Endothelial cell of umbilical vein (primary cell): ENCODE data around the gene EPS15.

ENCODE experiments used
- CTCF ChIP-seq, 2 donors: IDR thresholded peaks; 1 replicate in 1 of 2; 2 replicates in 1 of 2; pipeline ENCODE4 v1.5.1; 2011; ENCODE audit warnings: low read length in 2 of 2, mild to moderate bottlenecking in 2 of 2, moderate library complexity in 2 of 2, control low read depth in 1 of 2, inconsistent platforms in 1 of 2, low read depth in 1 of 2; ENCODE audit not compliant: insufficient read depth in 1 of 2; ENCODE audit errors: extremely low read depth in 1 of 2
- EZH2 ChIP-seq: IDR thresholded peaks from 2 replicates; pipeline ENCODE4 v1.6.1; 2012; ENCODE audit warnings: borderline replicate concordance, low read depth, mild to moderate bottlenecking, moderate library complexity, low read length, inconsistent platforms; ENCODE audit not compliant: severe bottlenecking
- FOS ChIP-seq: IDR thresholded peaks from 2 replicates; pipeline ENCODE4 v1.6.1; 2011; ENCODE audit warnings: mild to moderate bottlenecking, low read length, moderate library complexity, borderline replicate concordance; ENCODE audit not compliant: insufficient read depth
- JUN ChIP-seq: IDR thresholded peaks from 2 replicates; pipeline ENCODE4 v1.6.1; 2011; ENCODE audit warnings: borderline replicate concordance, low read depth; ENCODE audit not compliant: insufficient read length, insufficient read depth
- MAX ChIP-seq: IDR thresholded peaks from 2 replicates; pipeline ENCODE4 v1.6.1; 2011; ENCODE audit not compliant: insufficient read depth, insufficient read length
- MYC ChIP-seq: IDR thresholded peaks from one replicate; pipeline ENCODE4 v1.6.1; 2011; ENCODE audit warnings: mild to moderate bottlenecking, low read depth, low read length
- POLR2A ChIP-seq: IDR thresholded peaks from 2 replicates; pipeline ENCODE4 v1.6.1; 2012; ENCODE audit warnings: low read depth, mild to moderate bottlenecking, control low read depth, low read length
- POLR2AphosphoS5 ChIP-seq: IDR thresholded peaks from 2 replicates; pipeline ENCODE4 v1.6.1; 2012; ENCODE audit warnings: low read depth, mild to moderate bottlenecking, control low read depth, low read length, moderate library complexity; ENCODE audit not compliant: insufficient read depth

GRCh38 chr1:51442198-51442597, 76.9 kb downstream of the EPS15 start:
- TF ChIP-seq CTCF (IDR thresholded peaks at IDR 0.05; ENCODE audit: extremely low read depth in 1 of 2, insufficient read depth in 1 of 2, low read depth in 1 of 2, low read length in 2 of 2): no peak
- TF ChIP-seq JUN: no peak
- no peak for TF ChIP-seq FOS
- no peak for TF ChIP-seq POLR2A
- TF ChIP-seq MAX: no peak
- TF ChIP-seq EZH2: no peak
- no peak for TF ChIP-seq MYC
- TF ChIP-seq POLR2AphosphoS5: no peak
